ENCODE data around the gene JUN. TPM values are rescaled to one million over a fixed set of nuclear protein-coding genes. Genes with fewer than 3 reads are reported as not detected.

JUN gene
- total and polyA plus RNA-seq, 12 donors, result 29.4 to 250 (median 57.7) TPM

- no peaks in the 10 kb centered on the region for H3K4me1 ChIP-seq (replicated peaks in 1 of 2)
- no peaks in the 10 kb centered on the region for H3K27me3 ChIP-seq
- no peak overlapping the region for H3K4me3 ChIP-seq
- H3K9me3 ChIP-seq (replicated peaks in 1 of 3), result no peaks in the 10 kb centered on the region
- TF ChIP-seq POLR2A (IDR thresholded peaks at IDR 0.05), result no peak
- TF ChIP-seq CTCF (IDR thresholded peaks at IDR 0.05), result no peak
- WGBS, 4 donors, result 25 to 34% (median 31%) methylated on average over 2 to 3 of the region's 3 CpGs
- H3K27ac ChIP-seq, result peak overlapping the region in 1 of 5 donors; percentile 0
- peak in 4 of 7 donors; percentile 13 to 69 (median 26) for DNase-seq
- no peaks in the 10 kb centered on the region for H3K36me3 ChIP-seq (replicated peaks in 1 of 2)
- intact Hi-C loops (cut with DNase I), result loop anchor here in 1 of 2 donors (10.0 kb wide), 1 partner anchor 921 kb away; no protein-coding TSS in a partner anchor
Measured at GRCh38 chr1:58773406-58773840, 10.4 kb downstream of the JUN start.

GRCh38 chr1:58769809-58770320 lies 14.0 kb downstream of the JUN start:
- Histone ChIP-seq H3K4me1 (replicated peaks in 1 of 2) (no peaks in the 10 kb centered on the region), H3K36me3 (replicated peaks in 1 of 2) (no peaks in the 10 kb centered on the region), H3K27me3 (no peaks in the 10 kb centered on the region), H3K9me3 (replicated peaks in 1 of 3) (no peaks in the 10 kb centered on the region), H3K4me3 (no peak overlapping the region), H3K27ac (no peak overlapping the region)
- peak in 3 of 7 donors; percentile 27 to 38 (median 31) for DNase-seq
- WGBS, 4 donors, result 43 to 48% (median 46%) methylated on average over 9 of the region's 9 CpGs
- TF ChIP-seq POLR2A (IDR thresholded peaks at IDR 0.05), result no peak
- no peak for TF ChIP-seq CTCF (IDR thresholded peaks at IDR 0.05)
- intact Hi-C loops (cut with DNase I), result loop anchor here in 1 of 2 donors (10.0 kb wide), 1 partner anchor 925 kb away; no protein-coding TSS in a partner anchor

GRCh38 chr1:58768971-58769808 lies 14.7 kb downstream of the JUN start:
- Histone ChIP-seq H3K4me1 (replicated peaks in 1 of 2) (no peaks in the 10 kb centered on the region), H3K9me3 (replicated peaks in 1 of 3) (no peaks in the 10 kb centered on the region), H3K27ac (no peak overlapping the region), H3K27me3 (no peaks in the 10 kb centered on the region), H3K36me3 (replicated peaks in 1 of 2) (no peaks in the 10 kb centered on the region), H3K4me3 (no peak overlapping the region)
- intact Hi-C loops (cut with DNase I), result no loop called here
- TF ChIP-seq CTCF (IDR thresholded peaks at IDR 0.05), result peak; percentile 58 to 89 (median 74)
- no peak for TF ChIP-seq POLR2A (IDR thresholded peaks at IDR 0.05)
- DNase-seq, result peak; percentile 72 to 93 (median 83)
- 29 to 38% (median 34%) methylated on average over 22 of the region's 22 CpGs for WGBS, 4 donors

GRCh38 chr1:58768191-58768731 lies 15.6 kb downstream of the JUN start:
- Histone ChIP-seq H3K27ac (no peak overlapping the region), H3K9me3 (replicated peaks in 1 of 3) (no peaks in the 10 kb centered on the region), H3K27me3 (no peaks in the 10 kb centered on the region), H3K36me3 (replicated peaks in 1 of 2) (no peaks in the 10 kb centered on the region), H3K4me3 (no peak overlapping the region), H3K4me1 (replicated peaks in 1 of 2) (no peaks in the 10 kb centered on the region)
- intact Hi-C loops (cut with DNase I), result no loop called here
- no peak for TF ChIP-seq CTCF (IDR thresholded peaks at IDR 0.05)
- no peak for TF ChIP-seq POLR2A (IDR thresholded peaks at IDR 0.05)
- WGBS, 4 donors, result 90 to 95% (median 92%) methylated on average over 5 of the region's 5 CpGs
- no peak for DNase-seq

Data from adrenal gland (tissue), 12 donors.